B cell (primary cell): Measurements from ENCODE around the gene CASP14.

Source experiments
- CTCF ChIP-seq: fragments of 200-600 bp; IDR thresholded peaks from one replicate; pipeline ENCODE4 v1.8.0; 2022; ENCODE audit warnings: antibody characterized with exemption, mild to moderate bottlenecking
- EZH2 ChIP-seq: IDR thresholded peaks from 2 replicates; pipeline ENCODE4 v1.6.1; 2012; ENCODE audit warnings: borderline replicate concordance, low read depth, mild to moderate bottlenecking, moderate library complexity, low read length; ENCODE audit not compliant: insufficient read depth, poor library complexity, severe bottlenecking

DNA sequence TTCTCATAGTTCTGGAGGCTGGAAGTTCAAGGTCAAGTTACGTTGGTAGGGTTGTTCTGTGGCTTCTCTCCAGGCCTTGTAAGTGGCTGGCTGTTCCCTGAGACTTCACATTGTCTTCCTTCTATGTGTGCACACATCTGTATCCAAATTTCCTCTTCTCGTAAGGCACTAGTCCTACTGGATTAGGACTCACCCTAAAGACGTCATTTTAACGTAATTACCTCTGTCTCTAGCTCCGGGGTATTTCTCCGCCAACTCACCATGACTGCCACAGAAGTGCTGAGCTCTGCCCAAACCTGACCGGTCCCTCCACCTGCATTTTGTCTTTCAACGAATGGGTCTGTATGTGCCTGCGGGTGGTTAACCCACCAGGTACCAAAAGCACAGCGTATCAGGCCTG lies 49.2 kb downstream of the CASP14 start:
- no peak for TF ChIP-seq CTCF
- TF ChIP-seq EZH2: no peak
